Stimulated activated CD4-positive, alpha-beta T cell treated with anti-CD3 and anti-CD28 coated beads, TNF-alpha, amount 100 ng/mL, for 24 hours (primary cell): ENCODE results near the gene LIN37.
"Not testable (repeated sequence)": the region's sequence is repeated elsewhere in the genome, so short reads cannot be mapped to it uniquely, and the experiment has no call there.

Experiments used
- DNase-seq, 3 experiments: peaks; one replicate each; pipeline ENCODE4 v3.0.0-alpha.2; 2020; ENCODE audit warnings: low read depth in 3 of 3

The LIN37 gene

GRCh38 chr19:35719402-35720162 lies 28.8 kb upstream of the LIN37 start:
- DNase-seq: no peak

GRCh38 chr19:35720163-35720524 lies 28.2 kb upstream of the LIN37 start:
- DNase-seq: no peak

GRCh38 chr19:35720648-35721047 lies 27.7 kb upstream of the LIN37 start:
- DNase-seq: no peak

GRCh38 chr19:35721374-35721773 lies 27.0 kb upstream of the LIN37 start:
- no peak for DNase-seq

GRCh38 chr19:35722461-35722860 lies 25.9 kb upstream of the LIN37 start:
- DNase-seq: no peak

- no peak for DNase-seq
These were observed 25.5 kb upstream of the LIN37 start for GRCh38 chr19:35722897-35723296.

- no peak for DNase-seq
These were observed 24.7 kb upstream of the LIN37 start for GRCh38 chr19:35723671-35724070.

- not testable (repeated sequence) for DNase-seq
These were observed 24.2 kb upstream of the LIN37 start for GRCh38 chr19:35724132-35724531.

GRCh38 chr19:35724560-35724959 lies 23.8 kb upstream of the LIN37 start:
- no peak for DNase-seq

- DNase-seq: no peak
These were observed 23.0 kb upstream of the LIN37 start for GRCh38 chr19:35725216-35725861.

GRCh38 chr19:35727053-35727955 lies 21.1 kb upstream of the LIN37 start:
- no peak for DNase-seq

- DNase-seq: no peak
These were observed 20.2 kb upstream of the LIN37 start for GRCh38 chr19:35727956-35728706.

- no peak for DNase-seq
These were observed 19.4 kb upstream of the LIN37 start for GRCh38 chr19:35729021-35729420.

GRCh38 chr19:35729763-35730162 lies 18.6 kb upstream of the LIN37 start:
- no peak for DNase-seq

- DNase-seq: no peak
These were observed 18.1 kb upstream of the LIN37 start for GRCh38 chr19:35730326-35730725.

- no peak for DNase-seq
These were observed 17.0 kb upstream of the LIN37 start for GRCh38 chr19:35731353-35731752.

GRCh38 chr19:35731779-35732405 lies 16.5 kb upstream of the LIN37 start:
- DNase-seq: no peak

- DNase-seq: no peak
These were observed 15.7 kb upstream of the LIN37 start for GRCh38 chr19:35732540-35733179.

GRCh38 chr19:35733180-35734125 lies 14.9 kb upstream of the LIN37 start:
- no peak for DNase-seq

GRCh38 chr19:35734273-35734672 lies 14.1 kb upstream of the LIN37 start:
- no peak for DNase-seq
